ENCODE measurements around the gene IFNG-AS1. TPM values are rescaled to one million over a fixed set of nuclear protein-coding genes. Genes with fewer than 3 reads are reported as not detected.

Gene IFNG-AS1
- total RNA-seq, 1 experiment from 2014 or later = not detected

DNA sequence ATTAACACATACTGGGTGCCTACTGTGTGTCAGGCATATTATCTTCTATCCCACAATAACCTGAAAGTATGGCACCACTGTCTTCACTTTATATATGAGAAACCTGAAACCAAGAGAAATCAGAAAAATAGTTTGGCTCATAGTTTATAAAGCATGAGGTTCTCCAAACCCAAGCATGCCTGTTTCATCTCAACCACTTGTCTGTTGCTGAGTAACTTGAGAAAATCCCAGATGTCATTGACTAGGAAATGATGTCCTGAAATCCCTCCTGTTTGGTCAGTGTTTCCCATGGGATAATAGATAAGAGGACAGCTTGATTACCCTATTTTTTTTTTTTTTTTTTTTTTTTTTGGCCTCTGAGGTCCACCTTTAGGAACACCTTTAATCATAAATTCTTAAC is 2.6 kb upstream of the IFNG-AS1 start:
- DNase-seq (ENCODE audit: low spot score) = no peak
- Histone ChIP-seq H3K27ac (ENCODE audit: low read depth, low read length, poor library complexity, severe bottlenecking) (no peak overlapping the region), H3K36me3 (ENCODE audit: insufficient read depth, low read length, poor library complexity, severe bottlenecking) (no peaks in the 10 kb centered on the region), H3K9me3 (ENCODE audit: low read depth, low read length, poor library complexity, severe bottlenecking) (no peaks in the 10 kb centered on the region), H3K27me3 (replicated peaks; ENCODE audit: insufficient read depth, low read depth, low read length, poor library complexity) (no peaks in the 10 kb centered on the region), H3K4me3 (ENCODE audit: low read depth, low read length, poor library complexity, severe bottlenecking) (no peak overlapping the region), H3K4me1 (ENCODE audit: insufficient read depth, low read length, poor library complexity, severe bottlenecking) (no peaks in the 10 kb centered on the region)
- intact Hi-C loops (cut with micrococcal nuclease; ENCODE audit: unreplicated experiment) = no loop called here
- no TSS peak for BruUV-seq (replicated peaks)
- TF ChIP-seq, protein P1, sequence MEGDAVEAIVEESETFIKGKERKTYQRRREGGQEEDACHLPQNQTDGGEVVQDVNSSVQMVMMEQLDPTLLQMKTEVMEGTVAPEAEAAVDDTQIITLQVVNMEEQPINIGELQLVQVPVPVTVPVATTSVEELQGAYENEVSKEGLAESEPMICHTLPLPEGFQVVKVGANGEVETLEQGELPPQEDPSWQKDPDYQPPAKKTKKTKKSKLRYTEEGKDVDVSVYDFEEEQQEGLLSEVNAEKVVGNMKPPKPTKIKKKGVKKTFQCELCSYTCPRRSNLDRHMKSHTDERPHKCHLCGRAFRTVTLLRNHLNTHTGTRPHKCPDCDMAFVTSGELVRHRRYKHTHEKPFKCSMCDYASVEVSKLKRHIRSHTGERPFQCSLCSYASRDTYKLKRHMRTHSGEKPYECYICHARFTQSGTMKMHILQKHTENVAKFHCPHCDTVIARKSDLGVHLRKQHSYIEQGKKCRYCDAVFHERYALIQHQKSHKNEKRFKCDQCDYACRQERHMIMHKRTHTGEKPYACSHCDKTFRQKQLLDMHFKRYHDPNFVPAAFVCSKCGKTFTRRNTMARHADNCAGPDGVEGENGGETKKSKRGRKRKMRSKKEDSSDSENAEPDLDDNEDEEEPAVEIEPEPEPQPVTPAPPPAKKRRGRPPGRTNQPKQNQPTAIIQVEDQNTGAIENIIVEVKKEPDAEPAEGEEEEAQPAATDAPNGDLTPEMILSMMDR (conservative IDR thresholded peaks at IDR 0.05; ENCODE audit: low read depth, low read length) = no peak
- TF ChIP-seq EZH2 (IDR thresholded peaks at IDR 0.05; ENCODE audit: borderline replicate concordance, low read depth, low read length, poor library complexity, severe bottlenecking) = no peak
- CTCF ChIA-PET = no interaction called here
- POLR2A ChIA-PET (ENCODE audit: low non-redundant PET) = no interaction called here

DNA sequence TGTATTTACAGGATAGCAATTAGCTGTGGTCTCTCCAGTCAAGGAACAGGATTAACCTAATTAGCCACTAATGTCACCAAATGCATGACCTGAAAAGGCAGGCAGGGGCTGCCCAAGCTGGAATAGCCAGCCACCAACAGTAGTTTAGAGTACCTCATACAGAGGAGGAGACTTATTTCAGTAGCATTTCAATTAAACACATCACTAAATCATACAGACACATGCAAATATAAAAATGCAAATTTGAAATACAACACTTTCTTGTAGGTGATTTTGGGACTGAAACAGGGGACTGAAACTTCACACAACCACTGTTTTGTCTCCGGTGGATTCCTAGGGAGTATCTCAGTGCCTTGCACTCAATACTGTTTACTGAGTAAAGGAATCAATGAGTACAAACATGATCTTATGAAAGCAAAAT is 636 bp upstream of the IFNG-AS1 start:
- ChIA-PET CTCF (no interaction called here), POLR2A (ENCODE audit: low non-redundant PET) (no interaction called here)
- Histone ChIP-seq H3K4me3 (ENCODE audit: low read depth, low read length, poor library complexity, severe bottlenecking) (no peak overlapping the region), H3K27me3 (replicated peaks; ENCODE audit: insufficient read depth, low read depth, low read length, poor library complexity) (peaks cover 10% of the 10 kb centered on the region), H3K36me3 (ENCODE audit: insufficient read depth, low read length, poor library complexity, severe bottlenecking) (no peaks in the 10 kb centered on the region), H3K9me3 (ENCODE audit: low read depth, low read length, poor library complexity, severe bottlenecking) (no peaks in the 10 kb centered on the region), H3K27ac (ENCODE audit: low read depth, low read length, poor library complexity, severe bottlenecking) (no peak overlapping the region), H3K4me1 (ENCODE audit: insufficient read depth, low read length, poor library complexity, severe bottlenecking) (no peaks in the 10 kb centered on the region)
- intact Hi-C loops (cut with micrococcal nuclease; ENCODE audit: unreplicated experiment) = no loop called here
- no TSS peak for BruUV-seq (replicated peaks)
- DNase-seq (ENCODE audit: low spot score) = no peak
- TF ChIP-seq, protein P1 (conservative IDR thresholded peaks at IDR 0.05; ENCODE audit: low read depth, low read length) = no peak
- no peak for TF ChIP-seq EZH2 (IDR thresholded peaks at IDR 0.05; ENCODE audit: borderline replicate concordance, low read depth, low read length, poor library complexity, severe bottlenecking)

DNA sequence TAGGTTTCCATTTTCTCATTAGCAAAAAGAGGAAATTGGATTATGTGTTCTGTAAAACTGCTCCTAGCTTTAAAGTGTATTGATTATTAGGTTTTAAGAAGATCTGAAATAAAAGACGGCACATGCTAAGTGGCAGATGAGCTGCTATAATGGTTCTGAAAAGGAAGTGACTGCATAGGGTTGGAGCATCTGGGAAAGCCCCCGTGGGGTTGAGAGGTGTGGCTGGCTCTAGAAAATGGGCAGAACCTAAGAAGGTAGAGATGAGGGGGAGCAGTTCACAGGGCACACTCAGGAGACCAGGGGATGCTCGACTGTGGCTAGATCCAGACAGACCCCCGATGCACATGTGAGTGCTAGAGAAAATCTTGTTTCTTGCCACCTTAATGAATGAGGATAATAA is 1.9 kb downstream of the IFNG-AS1 start:
- Histone ChIP-seq H3K36me3 (ENCODE audit: insufficient read depth, low read length, poor library complexity, severe bottlenecking) (no peaks in the 10 kb centered on the region), H3K4me3 (ENCODE audit: low read depth, low read length, poor library complexity, severe bottlenecking) (no peak overlapping the region), H3K4me1 (ENCODE audit: insufficient read depth, low read length, poor library complexity, severe bottlenecking) (no peaks in the 10 kb centered on the region), H3K9me3 (ENCODE audit: low read depth, low read length, poor library complexity, severe bottlenecking) (no peaks in the 10 kb centered on the region), H3K27me3 (replicated peaks; ENCODE audit: insufficient read depth, low read depth, low read length, poor library complexity) (peaks cover 10% of the 10 kb centered on the region), H3K27ac (ENCODE audit: low read depth, low read length, poor library complexity, severe bottlenecking) (no peak overlapping the region)
- BruUV-seq (replicated peaks) = no TSS peak
- ChIA-PET POLR2A (ENCODE audit: low non-redundant PET) (no interaction called here), CTCF (no interaction called here)
- intact Hi-C loops (cut with micrococcal nuclease; ENCODE audit: unreplicated experiment) = no loop called here
- DNase-seq (ENCODE audit: low spot score) = no peak
- TF ChIP-seq EZH2 (IDR thresholded peaks at IDR 0.05; ENCODE audit: borderline replicate concordance, low read depth, low read length, poor library complexity, severe bottlenecking) = no peak
- TF ChIP-seq, protein P1 (conservative IDR thresholded peaks at IDR 0.05; ENCODE audit: low read depth, low read length) = no peak
